ENCODE measurements around the gene ARHGEF19. TPM values are rescaled to one million over a fixed set of nuclear protein-coding genes. Genes with fewer than 3 reads are reported as not detected.

ARHGEF19 gene
- total RNA-seq, 2 donors from 2014 or later, result 14.8 to 17.5 TPM

GRCh38 chr1:16178596-16179497, 33.6 kb downstream of the ARHGEF19 start:
- 91 to 95% methylated on average over 15 to 19 of the region's 19 CpGs for WGBS, 2 experiments (ENCODE audit: insufficient coverage in 1 of 2, insufficient read length in 1 of 2)
- no peak for TF ChIP-seq CTCF (conservative IDR thresholded peaks at IDR 0.05)
- Mint-ChIP-seq H3K36me3 (ENCODE audit: low read depth) (no peaks in the 10 kb centered on the region), H3K27me3 (ENCODE audit: insufficient read depth) (no peaks in the 10 kb centered on the region), H3K27ac (peak overlapping the region; percentile 87), H3K9me3 (no peaks in the 10 kb centered on the region), H3K4me3 (no peak overlapping the region), H3K4me1 (peaks cover 16% of the 10 kb centered on the region)
- Histone ChIP-seq H3K27me3 (ENCODE audit: control insufficient read depth, insufficient read depth, low read length, poor library complexity, severe bottlenecking) (no peaks in the 10 kb centered on the region), H3K4me3 (ENCODE audit: low read length) (no peak overlapping the region), H3K36me3 (ENCODE audit: control insufficient read depth, insufficient read depth, low read length) (no peaks in the 10 kb centered on the region), H3K9ac (ENCODE audit: extremely low read depth, low read length, poor library complexity, severe bottlenecking) (no peak overlapping the region), H3K27ac (ENCODE audit: low read depth, low read length) (no peak overlapping the region), H3K4me1 (ENCODE audit: control insufficient read depth, insufficient read depth, low read length) (peaks cover 9% of the 10 kb centered on the region), H3K9me3 (ENCODE audit: control insufficient read depth, low read length) (no peaks in the 10 kb centered on the region)
- no peak for DNase-seq

GRCh38 chr1:16177306-16177705, 35.1 kb downstream of the ARHGEF19 start:
- H3K27ac ChIP-seq (ENCODE audit: low read depth, low read length), result no peak overlapping the region
- H3K9ac ChIP-seq (ENCODE audit: extremely low read depth, low read length, poor library complexity, severe bottlenecking), result no peak overlapping the region

GRCh38 chr1:16176653-16177052, 35.8 kb downstream of the ARHGEF19 start:
- H3K9me3 ChIP-seq (ENCODE audit: control insufficient read depth, low read length), result no peaks in the 10 kb centered on the region
- H3K36me3 ChIP-seq (ENCODE audit: control insufficient read depth, insufficient read depth, low read length), result no peaks in the 10 kb centered on the region
- peaks cover 11% of the 10 kb centered on the region for H3K4me1 ChIP-seq (ENCODE audit: control insufficient read depth, insufficient read depth, low read length)
- H3K4me1 Mint-ChIP-seq, result peaks cover 14% of the 10 kb centered on the region
- 90 to 91% methylated on average over 2 to 7 of the region's 7 CpGs for WGBS, 2 experiments (ENCODE audit: insufficient coverage in 1 of 2, insufficient read length in 1 of 2)
- no peaks in the 10 kb centered on the region for H3K9me3 Mint-ChIP-seq
- H3K27ac Mint-ChIP-seq, result peak overlapping the region; percentile 37
- H3K27me3 Mint-ChIP-seq (ENCODE audit: insufficient read depth), result no peaks in the 10 kb centered on the region
- no peak overlapping the region for H3K4me3 Mint-ChIP-seq
- no peak overlapping the region for H3K9ac ChIP-seq (ENCODE audit: extremely low read depth, low read length, poor library complexity, severe bottlenecking)
- no peaks in the 10 kb centered on the region for H3K27me3 ChIP-seq (ENCODE audit: control insufficient read depth, insufficient read depth, low read length, poor library complexity, severe bottlenecking)
- DNase-seq, result no peak
- no peak overlapping the region for H3K27ac ChIP-seq (ENCODE audit: low read depth, low read length)
- no peak overlapping the region for H3K4me3 ChIP-seq (ENCODE audit: low read length)
- H3K36me3 Mint-ChIP-seq (ENCODE audit: low read depth), result no peaks in the 10 kb centered on the region
- TF ChIP-seq CTCF (conservative IDR thresholded peaks at IDR 0.05), result no peak

More at GRCh38 chr1:16177306-16177705, 35.1 kb downstream of the ARHGEF19 start:
- Mint-ChIP-seq H3K4me1 (peaks cover 19% of the 10 kb centered on the region), H3K36me3 (ENCODE audit: low read depth) (no peaks in the 10 kb centered on the region), H3K4me3 (no peak overlapping the region), H3K27me3 (ENCODE audit: insufficient read depth) (no peaks in the 10 kb centered on the region), H3K9me3 (no peaks in the 10 kb centered on the region), H3K27ac (no peak overlapping the region)
- no peaks in the 10 kb centered on the region for H3K36me3 ChIP-seq (ENCODE audit: control insufficient read depth, insufficient read depth, low read length)
- TF ChIP-seq CTCF (conservative IDR thresholded peaks at IDR 0.05), result no peak
- WGBS, 2 experiments (ENCODE audit: insufficient coverage in 1 of 2, insufficient read length in 1 of 2), result 91 to 100% methylated on average over 4 of the region's 4 CpGs
- no peak for DNase-seq
- peaks cover 12% of the 10 kb centered on the region for H3K4me1 ChIP-seq (ENCODE audit: control insufficient read depth, insufficient read depth, low read length)
- no peaks in the 10 kb centered on the region for H3K27me3 ChIP-seq (ENCODE audit: control insufficient read depth, insufficient read depth, low read length, poor library complexity, severe bottlenecking)
- no peaks in the 10 kb centered on the region for H3K9me3 ChIP-seq (ENCODE audit: control insufficient read depth, low read length)
- H3K4me3 ChIP-seq (ENCODE audit: low read length), result no peak overlapping the region
